Left ventricle myocardium inferior (tissue), 1 donor: Measurements from ENCODE around the gene GADD45G. TPM values are rescaled to one million over a fixed set of nuclear protein-coding genes. Genes with fewer than 3 reads are reported as not detected.

ENCODE experiments used
- DNase-seq: peaks from one replicate; pipeline ENCODE4 v3.0.0-alpha.2; 2020
- H3K27ac ChIP-seq: fragments of 200-600 bp; replicated peaks from 2 replicates; pipeline ENCODE4 v1.8.0; 2021
- H3K27me3 ChIP-seq: fragments of 200-600 bp; 2 replicates; pipeline ENCODE4 v1.8.0; 2021; ENCODE audit warnings: low read depth
- H3K36me3 ChIP-seq: fragments of 200-600 bp; 2 replicates; pipeline ENCODE4 v1.8.0; 2021
- H3K4me1 ChIP-seq: fragments of 200-600 bp; 2 replicates; pipeline ENCODE4 v1.8.0; 2021
- H3K4me3 ChIP-seq: fragments of 200-600 bp; 2 replicates; pipeline ENCODE4 v1.8.0; 2021; ENCODE audit warnings: mild to moderate bottlenecking, moderate library complexity
- H3K9me3 ChIP-seq: fragments of 200-600 bp; replicated peaks from 2 replicates; pipeline ENCODE4 v1.8.0; 2021
- intact Hi-C: fragments of 100-400 bp; cut with micrococcal nuclease; formaldehyde crosslinking; loops from one replicate; pipeline ENCODE4 v1.11.0; 2022
- total RNA-seq: library from RNA; stranded (reverse); fragmentation: NEBNext Ultra II Directional; extraction: Animal tissue kit (Norgen Biotek cat#: 25700); gene quantifications from one replicate; pipeline ENCODE4 v1.2.1, GENCODE V29; 2021
- TF ChIP-seq, protein P1 (sequence below): fragments of 200-600 bp; IDR thresholded peaks from 2 replicates; pipeline ENCODE4 v1.8.0; 2021; ENCODE audit warnings: antibody characterized with exemption, mild to moderate bottlenecking, borderline replicate concordance
- donor health status: DM: no; HTN: yes; CAD: no; lungs with severe emphysema.

The GADD45G gene
- total RNA-seq, 1 donor from 2014 or later, result 44.5 TPM

DNA sequence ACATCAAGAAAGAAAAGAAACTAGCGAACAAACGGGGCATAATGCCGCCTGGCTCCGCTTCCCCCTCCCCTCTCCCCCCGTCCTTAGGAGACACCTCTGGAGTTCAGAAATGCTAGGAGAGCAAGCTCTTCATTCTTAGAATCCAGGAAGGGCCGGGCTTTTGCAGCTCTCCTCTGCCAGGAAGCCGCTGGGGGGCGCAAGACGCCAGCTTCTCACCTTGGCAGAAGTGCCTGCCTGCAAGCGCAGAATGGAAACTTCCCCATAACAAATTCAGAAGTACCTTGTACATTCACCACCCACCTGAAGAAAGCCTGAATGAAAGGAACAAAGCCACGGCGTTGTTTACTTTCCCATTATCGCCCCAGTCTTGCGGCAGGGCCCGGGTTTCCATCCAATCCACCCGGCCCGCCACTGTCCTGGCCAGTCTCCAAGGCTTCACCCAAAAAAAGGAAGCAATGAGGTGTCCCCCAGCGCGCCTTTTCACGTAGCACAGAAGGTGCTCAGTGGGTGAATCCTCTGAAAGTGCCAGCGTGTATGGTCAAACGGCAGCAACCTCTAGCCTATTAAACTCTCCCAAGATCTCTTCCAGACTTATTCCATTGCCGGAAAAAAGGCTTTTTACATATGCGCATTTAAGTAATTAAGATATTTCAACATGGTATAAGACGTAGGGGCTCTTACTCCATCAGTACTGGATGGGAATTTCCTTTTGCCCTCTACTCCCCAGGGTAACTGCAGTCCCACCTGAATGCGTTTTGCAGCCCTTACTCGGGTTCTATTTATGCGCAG lies 1.6 kb upstream of the GADD45G start:
- TF ChIP-seq, protein P1, sequence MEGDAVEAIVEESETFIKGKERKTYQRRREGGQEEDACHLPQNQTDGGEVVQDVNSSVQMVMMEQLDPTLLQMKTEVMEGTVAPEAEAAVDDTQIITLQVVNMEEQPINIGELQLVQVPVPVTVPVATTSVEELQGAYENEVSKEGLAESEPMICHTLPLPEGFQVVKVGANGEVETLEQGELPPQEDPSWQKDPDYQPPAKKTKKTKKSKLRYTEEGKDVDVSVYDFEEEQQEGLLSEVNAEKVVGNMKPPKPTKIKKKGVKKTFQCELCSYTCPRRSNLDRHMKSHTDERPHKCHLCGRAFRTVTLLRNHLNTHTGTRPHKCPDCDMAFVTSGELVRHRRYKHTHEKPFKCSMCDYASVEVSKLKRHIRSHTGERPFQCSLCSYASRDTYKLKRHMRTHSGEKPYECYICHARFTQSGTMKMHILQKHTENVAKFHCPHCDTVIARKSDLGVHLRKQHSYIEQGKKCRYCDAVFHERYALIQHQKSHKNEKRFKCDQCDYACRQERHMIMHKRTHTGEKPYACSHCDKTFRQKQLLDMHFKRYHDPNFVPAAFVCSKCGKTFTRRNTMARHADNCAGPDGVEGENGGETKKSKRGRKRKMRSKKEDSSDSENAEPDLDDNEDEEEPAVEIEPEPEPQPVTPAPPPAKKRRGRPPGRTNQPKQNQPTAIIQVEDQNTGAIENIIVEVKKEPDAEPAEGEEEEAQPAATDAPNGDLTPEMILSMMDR, result peak; percentile 86
- peak overlapping the region; percentile 76 for H3K4me3 ChIP-seq
- H3K36me3 ChIP-seq, result peaks cover 7% of the 10 kb centered on the region
- intact Hi-C loops, result loop anchor here (2.0 to 10.0 kb wide), 3 partner anchors 62 to 496 kb away; no protein-coding TSS in a partner anchor
- no peaks in the 10 kb centered on the region for H3K27me3 ChIP-seq
- H3K9me3 ChIP-seq, result no peaks in the 10 kb centered on the region
- peak; percentile 89 for DNase-seq
- H3K27ac ChIP-seq, result peak overlapping the region; percentile 93
- peaks cover 54% of the 10 kb centered on the region for H3K4me1 ChIP-seq

DNA sequence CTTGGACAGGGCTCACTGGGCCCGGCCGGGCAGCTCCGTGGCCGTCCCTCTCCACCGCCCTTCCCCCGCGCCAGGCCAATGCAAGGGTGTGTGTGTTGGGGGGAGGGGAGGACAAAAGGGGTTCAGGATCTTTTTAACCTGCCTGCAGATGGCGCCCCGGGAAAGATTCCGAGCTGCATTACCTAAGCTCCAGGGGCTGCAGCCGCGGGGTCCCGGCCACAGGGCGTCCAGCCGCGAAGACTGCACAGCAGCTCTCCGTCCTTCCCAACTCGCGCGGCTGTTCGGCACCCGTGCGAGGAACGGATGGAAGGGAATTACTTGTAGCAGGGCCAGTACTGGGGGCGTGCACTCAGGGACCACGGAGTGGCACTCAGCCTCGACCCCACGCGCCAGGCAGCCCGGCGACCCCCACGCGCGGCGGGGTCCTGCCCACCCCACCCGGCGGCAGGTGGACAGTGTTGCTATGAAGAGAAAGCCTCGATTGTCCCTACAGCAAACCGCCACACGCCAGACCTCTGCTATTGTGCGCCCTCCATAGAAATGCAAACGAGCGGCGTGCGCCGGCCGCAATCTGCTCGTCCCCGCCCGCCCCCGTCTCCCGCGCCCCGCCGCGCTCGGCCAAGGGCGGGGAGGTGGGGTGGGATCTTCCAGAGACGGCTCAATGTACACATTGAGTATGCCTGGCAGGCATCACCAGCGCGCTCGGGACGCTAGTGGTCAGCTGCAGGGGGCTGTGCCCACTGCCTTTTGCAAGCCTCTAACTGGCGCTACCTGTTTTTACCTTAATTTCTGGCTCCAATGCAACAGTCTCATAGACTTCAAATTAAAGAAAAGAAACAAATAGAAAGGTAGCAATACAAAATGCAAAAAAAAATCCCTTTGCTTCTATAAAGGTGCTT lies 796 bp upstream of the GADD45G start:
- intact Hi-C loops, result loop anchor here (2.0 to 10.0 kb wide), 3 partner anchors 61 to 495 kb away; no protein-coding TSS in a partner anchor
- H3K36me3 ChIP-seq, result peaks cover 7% of the 10 kb centered on the region
- peak; percentile 79 for DNase-seq
- H3K27me3 ChIP-seq, result no peaks in the 10 kb centered on the region
- H3K4me1 ChIP-seq, result peaks cover 54% of the 10 kb centered on the region
- no peaks in the 10 kb centered on the region for H3K9me3 ChIP-seq
- H3K4me3 ChIP-seq, result peak overlapping the region; percentile 76
- peak overlapping the region; percentile 93 for H3K27ac ChIP-seq
- TF ChIP-seq, protein P1, result peak; percentile 55

GRCh38 chr9:89605465-89606048 lies 745 bp downstream of the GADD45G start:
- Histone ChIP-seq H3K4me3 (peak overlapping the region; percentile 76), H3K4me1 (peaks cover 46% of the 10 kb centered on the region), H3K9me3 (no peaks in the 10 kb centered on the region)

DNA sequence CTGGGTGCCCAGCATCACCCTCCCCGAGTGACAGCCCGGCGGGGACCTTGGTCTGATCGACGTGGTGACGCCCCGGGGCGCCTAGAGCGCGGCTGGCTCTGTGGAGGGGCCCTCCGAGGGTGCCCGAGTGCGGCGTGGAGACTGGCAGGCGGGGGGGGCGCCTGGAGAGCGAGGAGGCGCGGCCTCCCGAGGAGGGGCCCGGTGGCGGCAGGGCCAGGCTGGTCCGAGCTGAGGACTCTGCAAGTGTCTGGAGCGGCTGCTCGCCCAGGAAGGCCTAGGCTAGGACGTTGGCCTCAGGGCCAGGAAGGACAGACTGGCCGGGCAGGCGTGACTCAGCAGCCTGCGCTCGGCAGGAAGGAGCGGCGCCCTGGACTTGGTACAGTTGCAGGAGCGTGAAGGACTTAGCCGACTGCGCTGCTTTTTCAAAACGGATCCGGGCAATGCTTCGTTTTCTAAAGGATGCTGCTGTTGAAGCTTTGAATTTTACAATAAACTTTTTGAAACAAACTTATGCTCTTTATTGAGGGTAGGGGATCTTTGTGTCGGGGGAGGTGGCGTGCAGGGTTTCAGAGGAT lies 1.3 kb downstream of the GADD45G start:
- no peaks in the 10 kb centered on the region for H3K9me3 ChIP-seq
- H3K27me3 ChIP-seq, result no peaks in the 10 kb centered on the region
- TF ChIP-seq, protein P1, result no peak
- DNase-seq, result peak; percentile 78
- peaks cover 46% of the 10 kb centered on the region for H3K4me1 ChIP-seq
- peak overlapping the region; percentile 93 for H3K27ac ChIP-seq
- H3K36me3 ChIP-seq, result peaks cover 7% of the 10 kb centered on the region
- intact Hi-C loops, result loop anchor here (10.0 kb wide), 2 partner anchors 59 to 319 kb away; no protein-coding TSS in a partner anchor
- H3K4me3 ChIP-seq, result peak overlapping the region; percentile 76

More at GRCh38 chr9:89605465-89606048, 745 bp downstream of the GADD45G start:
- Histone ChIP-seq H3K36me3 (peaks cover 7% of the 10 kb centered on the region), H3K27me3 (no peaks in the 10 kb centered on the region), H3K27ac (peak overlapping the region; percentile 93)
- TF ChIP-seq, protein P1, result no peak
- peak; percentile 69 for DNase-seq
- intact Hi-C loops, result loop anchor here (10.0 kb wide), 2 partner anchors 59 to 319 kb away; no protein-coding TSS in a partner anchor
